Stomach (tissue), 9 donors: ENCODE measurements around the gene SLC25A33. TPM values are rescaled to one million over a fixed set of nuclear protein-coding genes. Genes with fewer than 3 reads are reported as not detected.

Experiments used
- DNase-seq, 2 donors: peaks; one replicate each; pipeline versions ENCODE4 v3.0.0 to v3.0.0-alpha.2; 2013 to 2019
- H3K27ac ChIP-seq, 5 donors: fragments of 200-600 bp in 4 of 5; sonication (generic) in 4 of 5; one replicate each; pipeline ENCODE4 v1.5.1; 2013 to 2019; ENCODE audit warnings: mild to moderate bottlenecking in 1 of 5, moderate library complexity in 1 of 5
- H3K27me3 ChIP-seq, 3 donors: fragments of 200-600 bp; sonication (generic); one replicate each; pipeline ENCODE4 v1.5.1; 2017 to 2019; ENCODE audit warnings: mixed run types in 1 of 3
- H3K36me3 ChIP-seq, 4 donors: fragments of 200-600 bp; sonication (generic); 1 replicate in 3 of 4; 2 replicates in 1 of 4; pipeline ENCODE4 v1.5.1; 2016 to 2019
- H3K4me1 ChIP-seq, 4 donors: fragments of 200-600 bp; sonication (generic); one replicate each; pipeline ENCODE4 v1.5.1; 2016 to 2019
- H3K4me3 ChIP-seq, 4 donors: fragments of 200-600 bp; sonication (generic) in 3 of 4; one replicate each; pipeline ENCODE4 v1.5.1; 2016 to 2019; ENCODE audit warnings: mild to moderate bottlenecking in 1 of 4
- H3K9me3 ChIP-seq, 4 donors: fragments of 200-600 bp; sonication (generic); one replicate each; pipeline ENCODE4 v1.5.1; 2016 to 2019
- EP300 ChIP-seq: sonication (generic); formaldehyde crosslinking; IDR thresholded peaks from one replicate; pipeline ENCODE4 v1.6.1; 2017; ENCODE audit warnings: antibody characterized with exemption
- POLR2A ChIP-seq, 4 donors: fragments of 450-650 bp; IDR thresholded peaks; one replicate each; pipeline ENCODE4 v1.6.1; 2016; ENCODE audit warnings: antibody characterized with exemption in 4 of 4, control low read depth in 2 of 4, mild to moderate bottlenecking in 1 of 4, moderate library complexity in 1 of 4
- POLR2AphosphoS5 ChIP-seq, 3 donors: sonication (generic); formaldehyde crosslinking; IDR thresholded peaks; one replicate each; pipeline ENCODE4 v1.6.1; 2016; ENCODE audit warnings: antibody characterized with exemption in 3 of 3
- WGBS, 5 donors: extraction: QIAGEN DNeasy Blood & Tissue Kit in 3 of 5; methylation state at CpG; one replicate each; pipeline versions ENCODE4 v1.1.5 to v1.1.7; 2013 to 2018; 5-methylcytosine and 5-hydroxymethylcytosine counted together
- intact Hi-C: fragments of 100-400 bp; cut with DNase I; formaldehyde crosslinking; loops from one replicate; pipeline ENCODE4 v1.15.1; 2023; ENCODE audit warnings: low total_unique reads
- polyA plus RNA-seq, 3 donors: library from polyadenylated mRNA; stranded (reverse); fragments of 200-250 nt; gene quantifications; one replicate each; pipeline ENCODE4 v1.2.3, GENCODE V29; 2013
- total RNA-seq, 5 donors: library from RNA; depleted of rRNA; stranded (reverse); fragments of >200 nt; gene quantifications; one replicate each; pipeline versions ENCODE4 v1.1.0 to v1.2.3, GENCODE V29; 2014 to 2016
- TF ChIP-seq, protein P1 (sequence below), 7 experiments: fragments of 450-650 bp in 4 of 7; fragments of 200-600 bp in 3 of 7; sonication (generic) in 3 of 7; IDR thresholded peaks; one replicate each; pipeline ENCODE4 v1.5.1; 2016 to 2019; ENCODE audit warnings: antibody characterized with exemption in 7 of 7, control low read depth in 2 of 7, mild to moderate bottlenecking in 1 of 7
- donor health status: healthy with polysubstance abuse.
- donor health status: Bipolar disorder and iron deficiency.
- donor health status: healthy.

Gene SLC25A33
- total and polyA plus RNA-seq, 8 donors: 0.58 to 15.2 (median 5.2) TPM

DNA sequence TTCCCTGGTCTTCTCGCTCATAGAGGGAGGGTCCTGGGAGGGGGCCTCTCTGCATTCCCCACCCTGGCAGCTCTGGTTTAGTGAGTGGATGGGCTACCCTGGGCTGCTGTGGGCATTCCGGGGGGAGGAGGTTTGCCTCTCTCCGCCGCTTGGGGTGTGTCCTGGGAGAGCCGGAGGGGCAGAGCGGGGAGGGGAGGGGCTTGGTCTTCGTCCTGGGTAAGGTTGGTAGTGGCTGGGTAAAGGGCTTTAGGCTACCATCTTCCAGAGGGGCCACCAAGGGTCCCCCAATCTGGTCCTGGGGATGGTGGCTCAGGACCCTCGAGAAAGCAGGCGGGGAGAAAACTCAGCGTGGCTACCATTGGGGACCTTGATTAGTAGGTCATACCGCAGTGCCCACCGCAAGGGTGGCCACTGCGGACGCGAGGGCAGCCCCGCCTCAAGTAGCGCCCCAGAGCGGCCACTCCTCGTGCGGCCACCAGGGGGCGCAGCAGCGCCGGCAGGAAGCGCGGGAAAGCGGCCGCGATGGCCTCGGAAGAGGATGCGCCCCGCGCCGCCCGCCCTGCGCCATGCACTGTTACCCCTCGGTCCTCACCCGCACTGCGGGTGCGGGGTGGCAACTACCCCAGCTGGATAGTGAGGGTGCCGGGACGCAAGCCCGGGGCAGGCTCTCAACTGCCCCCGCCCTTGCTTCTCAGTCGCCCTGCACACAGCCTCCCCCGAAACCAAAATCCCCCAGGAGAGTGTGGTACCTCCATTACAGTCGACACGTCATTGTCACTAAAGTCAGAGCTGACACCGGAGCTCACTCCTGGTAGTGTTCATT, 44.1 kb upstream of the SLC25A33 start:
- H3K9me3 ChIP-seq: no peaks in the 10 kb centered on the region
- peaks cover 0 to 12% (median 4%) of the 10 kb centered on the region in 3 donors for H3K27me3 ChIP-seq
- intact Hi-C loops: loop anchor here (5.0 kb wide), 3 partner anchors 77 to 228 kb away; no protein-coding TSS in a partner anchor
- DNase-seq: peak; percentile 71 to 84
- peak overlapping the region; percentile 24 to 34 (median 30) for H3K4me3 ChIP-seq
- TF ChIP-seq POLR2AphosphoS5 (IDR thresholded peaks at IDR 0.05) (peak in 1 of 3 donors; percentile 35), EP300 (no peak), POLR2A (IDR thresholded peaks at IDR 0.05) (no peak)
- TF ChIP-seq, protein P1, sequence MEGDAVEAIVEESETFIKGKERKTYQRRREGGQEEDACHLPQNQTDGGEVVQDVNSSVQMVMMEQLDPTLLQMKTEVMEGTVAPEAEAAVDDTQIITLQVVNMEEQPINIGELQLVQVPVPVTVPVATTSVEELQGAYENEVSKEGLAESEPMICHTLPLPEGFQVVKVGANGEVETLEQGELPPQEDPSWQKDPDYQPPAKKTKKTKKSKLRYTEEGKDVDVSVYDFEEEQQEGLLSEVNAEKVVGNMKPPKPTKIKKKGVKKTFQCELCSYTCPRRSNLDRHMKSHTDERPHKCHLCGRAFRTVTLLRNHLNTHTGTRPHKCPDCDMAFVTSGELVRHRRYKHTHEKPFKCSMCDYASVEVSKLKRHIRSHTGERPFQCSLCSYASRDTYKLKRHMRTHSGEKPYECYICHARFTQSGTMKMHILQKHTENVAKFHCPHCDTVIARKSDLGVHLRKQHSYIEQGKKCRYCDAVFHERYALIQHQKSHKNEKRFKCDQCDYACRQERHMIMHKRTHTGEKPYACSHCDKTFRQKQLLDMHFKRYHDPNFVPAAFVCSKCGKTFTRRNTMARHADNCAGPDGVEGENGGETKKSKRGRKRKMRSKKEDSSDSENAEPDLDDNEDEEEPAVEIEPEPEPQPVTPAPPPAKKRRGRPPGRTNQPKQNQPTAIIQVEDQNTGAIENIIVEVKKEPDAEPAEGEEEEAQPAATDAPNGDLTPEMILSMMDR (IDR thresholded peaks at IDR 0.05): peak in 6 of 7 experiments; percentile 56 to 99 (median 94)
- H3K4me1 ChIP-seq: peaks cover 6 to 18% (median 9%) of the 10 kb centered on the region in 4 donors
- no peak overlapping the region for H3K27ac ChIP-seq
- H3K36me3 ChIP-seq: no peaks in the 10 kb centered on the region
- 7 to 11% (median 9%) methylated on average over 32 to 48 of the region's 48 CpGs for WGBS, 5 donors

DNA sequence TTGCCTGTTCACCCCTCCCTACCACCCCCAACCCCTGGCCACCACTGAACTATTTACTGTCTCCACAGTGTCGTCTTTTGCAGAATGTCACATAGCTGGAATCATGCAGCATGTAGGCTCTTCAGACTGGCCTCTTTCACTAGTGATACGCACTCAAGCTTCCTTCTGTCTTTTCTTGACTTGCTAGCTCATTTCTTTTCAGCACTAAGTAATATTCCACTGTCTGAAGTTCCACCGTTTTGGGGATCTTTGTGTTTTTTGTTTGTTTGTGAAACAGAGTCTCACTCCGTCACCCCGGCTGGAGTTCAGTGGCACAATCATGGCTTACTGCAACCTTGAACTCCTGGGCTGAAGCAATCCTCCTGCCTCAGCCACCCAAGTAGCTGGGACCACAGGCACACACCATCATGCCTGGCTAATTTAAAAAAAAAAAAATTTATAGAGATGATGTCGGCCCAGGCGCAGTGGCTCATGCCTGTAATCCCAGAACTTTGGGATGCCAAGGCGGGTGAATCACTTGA, 43.4 kb upstream of the SLC25A33 start:
- Histone ChIP-seq H3K27ac (no peak overlapping the region), H3K36me3 (no peaks in the 10 kb centered on the region), H3K9me3 (no peaks in the 10 kb centered on the region), H3K27me3 (peaks cover 0 to 15% (median 4%) of the 10 kb centered on the region in 3 donors), H3K4me1 (peaks cover 6 to 18% (median 9%) of the 10 kb centered on the region in 4 donors), H3K4me3 (peak overlapping the region in 1 of 4 donors; percentile 26)
- no peak for DNase-seq
- TF ChIP-seq POLR2A (IDR thresholded peaks at IDR 0.05): no peak
- TF ChIP-seq EP300: no peak
- TF ChIP-seq, protein P1 (IDR thresholded peaks at IDR 0.05): no peak
- no peak for TF ChIP-seq POLR2AphosphoS5 (IDR thresholded peaks at IDR 0.05)
- intact Hi-C loops: loop anchor here (5.0 kb wide), 1 partner anchor 76 kb away; no protein-coding TSS in a partner anchor
- 81 to 93% (median 90%) methylated on average over 8 of the region's 8 CpGs for WGBS, 5 donors

DNA sequence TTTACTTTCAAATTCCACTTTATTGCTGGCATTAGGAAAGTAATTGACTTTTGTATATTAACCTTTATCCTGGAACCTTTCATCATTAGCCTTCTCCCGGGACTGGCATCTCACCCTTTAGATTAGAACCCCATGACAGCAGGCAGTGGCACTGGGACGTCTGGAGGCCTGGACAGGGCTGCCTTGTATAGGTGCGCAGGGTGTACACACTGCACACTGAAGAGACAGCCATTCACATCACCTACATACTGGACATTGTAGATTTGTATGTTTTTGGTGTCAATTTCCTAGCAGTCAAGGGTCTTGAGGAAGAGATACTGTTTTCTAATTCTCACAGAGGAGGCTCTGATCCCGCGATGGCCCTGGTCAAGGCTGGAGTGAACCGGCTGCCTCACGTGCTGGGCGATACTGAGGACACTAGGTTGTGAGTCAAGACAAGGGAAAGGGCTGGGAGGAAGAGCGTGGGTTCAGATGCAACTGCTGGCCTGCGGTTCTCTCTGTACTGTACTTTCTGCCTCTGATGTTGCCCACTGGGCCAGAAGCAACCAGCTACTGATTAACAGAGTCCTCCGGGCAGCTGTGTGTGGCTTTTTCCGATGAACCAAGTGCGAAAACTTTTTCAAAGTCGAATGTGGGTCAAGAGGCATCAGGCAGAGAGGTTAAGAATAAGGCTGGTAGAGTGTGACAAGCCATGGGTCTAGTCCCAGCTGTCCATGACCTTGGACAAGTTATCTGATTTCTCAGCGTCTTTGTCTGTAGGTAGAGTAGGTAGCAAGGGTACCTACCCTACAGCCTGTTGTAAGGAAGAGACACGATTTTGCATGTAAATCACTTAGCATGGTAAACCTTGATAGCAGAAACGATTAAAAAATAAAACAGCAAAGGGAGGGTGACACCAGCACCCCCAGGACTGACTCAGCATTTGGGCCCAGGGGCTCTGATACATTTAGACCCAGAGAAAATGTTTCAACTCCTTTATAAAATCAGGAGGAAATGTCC, 38.2 kb upstream of the SLC25A33 start:
- peaks cover 0 to 5% (median 0%) of the 10 kb centered on the region in 3 donors for H3K27me3 ChIP-seq
- no peaks in the 10 kb centered on the region for H3K36me3 ChIP-seq
- intact Hi-C loops: no loop called here
- TF ChIP-seq POLR2A (IDR thresholded peaks at IDR 0.05) (no peak), POLR2AphosphoS5 (IDR thresholded peaks at IDR 0.05) (no peak), EP300 (no peak)
- TF ChIP-seq, protein P1 (IDR thresholded peaks at IDR 0.05): no peak
- H3K4me1 ChIP-seq: peaks cover 0 to 16% (median 3%) of the 10 kb centered on the region in 4 donors
- H3K9me3 ChIP-seq: no peaks in the 10 kb centered on the region
- DNase-seq: no peak
- H3K27ac ChIP-seq: no peak overlapping the region
- 69 to 80% (median 76%) methylated on average over 17 of the region's 17 CpGs for WGBS, 5 donors
- H3K4me3 ChIP-seq: no peak overlapping the region
